T-helper 17 cell (primary cell): Measurements from ENCODE around the gene PMEPA1. TPM values are rescaled to one million over a fixed set of nuclear protein-coding genes. Genes with fewer than 3 reads are reported as not detected.

ENCODE experiments used
- ATAC-seq: fragments of 150-1000 bp; cut with Tn5 transposase; 2 replicates; pipeline ENCODE4 v1.10.0; 2021; ENCODE audit warnings: mild to moderate bottlenecking, moderate library complexity
- DNase-seq, 3 donors: peaks; one replicate each; pipeline versions ENCODE4 v3.0.0 to v3.0.0-alpha.2; 2020 to 2021
- H3K9me3 ChIP-seq: one replicate; pipeline ENCODE4 v1.7.0; 2013; ENCODE audit warnings: low read length, mild to moderate bottlenecking; ENCODE audit not compliant: control insufficient read depth, poor library complexity, severe bottlenecking
- H3K27ac Mint-ChIP-seq: one replicate; pipeline ENCODE4 v1.8.0; 2022; ENCODE audit warnings: mild to moderate bottlenecking, moderate library complexity, mixed read lengths
- H3K27me3 Mint-ChIP-seq: one replicate; pipeline ENCODE4 v1.8.0; 2022; ENCODE audit warnings: mixed read lengths
- H3K36me3 Mint-ChIP-seq: one replicate; pipeline ENCODE4 v1.8.0; 2022; ENCODE audit warnings: low read depth, mixed read lengths
- H3K4me1 Mint-ChIP-seq: one replicate; pipeline ENCODE4 v1.8.0; 2022; ENCODE audit warnings: mild to moderate bottlenecking, mixed read lengths
- H3K4me3 Mint-ChIP-seq: one replicate; pipeline ENCODE4 v1.8.0; 2022; ENCODE audit warnings: mild to moderate bottlenecking, moderate library complexity, mixed read lengths
- total RNA-seq, 4 donors: library from RNA in 2 of 4; stranded (reverse) in 2 of 4; gene quantifications; one replicate each; pipeline ENCODE4 v1.2.3 and lab custom pipeline; 2022 to 2026

Gene PMEPA1
- total RNA-seq, 2 donors from 2014 or later = 4.5 to 5.8 TPM

- DNase-seq (no peak), ATAC-seq (no peak)
- no peaks in the 10 kb centered on the region for H3K9me3 ChIP-seq
- peaks cover 13% of the 10 kb centered on the region for H3K4me1 Mint-ChIP-seq
- no peaks in the 10 kb centered on the region for H3K36me3 Mint-ChIP-seq
- no peak overlapping the region for H3K4me3 Mint-ChIP-seq
- H3K27me3 Mint-ChIP-seq = no peaks in the 10 kb centered on the region
- H3K27ac Mint-ChIP-seq = peak overlapping the region; percentile 47
These were observed 55.9 kb downstream of the PMEPA1 start for GRCh38 chr20:57653910-57654309.

GRCh38 chr20:57653546-57653900, 56.3 kb downstream of the PMEPA1 start:
- ATAC-seq = no peak
- DNase-seq = no peak
- Mint-ChIP-seq H3K27ac (peak overlapping the region; percentile 47), H3K4me1 (peaks cover 13% of the 10 kb centered on the region), H3K27me3 (no peaks in the 10 kb centered on the region), H3K36me3 (no peaks in the 10 kb centered on the region), H3K4me3 (no peak overlapping the region)
- H3K9me3 ChIP-seq = no peaks in the 10 kb centered on the region

- H3K4me3 Mint-ChIP-seq = no peak overlapping the region
- no peaks in the 10 kb centered on the region for H3K36me3 Mint-ChIP-seq
- no peaks in the 10 kb centered on the region for H3K27me3 Mint-ChIP-seq
- no peak for ATAC-seq
- peaks cover 11% of the 10 kb centered on the region for H3K4me1 Mint-ChIP-seq
- peak overlapping the region; percentile 47 for H3K27ac Mint-ChIP-seq
- no peak for DNase-seq
- no peaks in the 10 kb centered on the region for H3K9me3 ChIP-seq
These were observed 56.9 kb downstream of the PMEPA1 start for GRCh38 chr20:57652606-57653545.

GRCh38 chr20:57651881-57652605, 57.8 kb downstream of the PMEPA1 start:
- H3K9me3 ChIP-seq = no peaks in the 10 kb centered on the region
- no peak for ATAC-seq
- no peak overlapping the region for H3K27ac Mint-ChIP-seq
- peaks cover 11% of the 10 kb centered on the region for H3K4me1 Mint-ChIP-seq
- no peaks in the 10 kb centered on the region for H3K27me3 Mint-ChIP-seq
- no peak overlapping the region for H3K4me3 Mint-ChIP-seq
- no peaks in the 10 kb centered on the region for H3K36me3 Mint-ChIP-seq
- DNase-seq = peak in 1 of 3 donors; percentile 4

- Mint-ChIP-seq H3K36me3 (no peaks in the 10 kb centered on the region), H3K27ac (peak overlapping the region; percentile 65)
- no peak for DNase-seq
These were observed 58.9 kb downstream of the PMEPA1 start for GRCh38 chr20:57650756-57651483.

GRCh38 chr20:57650266-57650665, 59.5 kb downstream of the PMEPA1 start:
- no peak overlapping the region for H3K4me3 Mint-ChIP-seq
- no peaks in the 10 kb centered on the region for H3K27me3 Mint-ChIP-seq
- peak overlapping the region; percentile 65 for H3K27ac Mint-ChIP-seq
- peaks cover 12% of the 10 kb centered on the region for H3K4me1 Mint-ChIP-seq
- H3K9me3 ChIP-seq = no peaks in the 10 kb centered on the region
- ATAC-seq (no peak), DNase-seq (no peak)
- H3K36me3 Mint-ChIP-seq = no peaks in the 10 kb centered on the region

More at GRCh38 chr20:57650756-57651483, 58.9 kb downstream of the PMEPA1 start:
- H3K9me3 ChIP-seq = no peaks in the 10 kb centered on the region
- Mint-ChIP-seq H3K4me1 (peaks cover 15% of the 10 kb centered on the region), H3K27me3 (no peaks in the 10 kb centered on the region), H3K4me3 (no peak overlapping the region)
- ATAC-seq = no peak

- Mint-ChIP-seq H3K4me3 (no peak overlapping the region), H3K27me3 (no peaks in the 10 kb centered on the region), H3K4me1 (peaks cover 12% of the 10 kb centered on the region), H3K27ac (no peak overlapping the region), H3K36me3 (no peaks in the 10 kb centered on the region)
- no peak for DNase-seq
- ATAC-seq = no peak
- no peaks in the 10 kb centered on the region for H3K9me3 ChIP-seq
These were observed 60.2 kb downstream of the PMEPA1 start for GRCh38 chr20:57649617-57650015.

GRCh38 chr20:57648878-57649616, 60.8 kb downstream of the PMEPA1 start:
- H3K9me3 ChIP-seq = no peaks in the 10 kb centered on the region
- Mint-ChIP-seq H3K27me3 (no peaks in the 10 kb centered on the region), H3K4me3 (no peak overlapping the region), H3K4me1 (peaks cover 7% of the 10 kb centered on the region), H3K36me3 (no peaks in the 10 kb centered on the region), H3K27ac (peak overlapping the region; percentile 43)
- DNase-seq = no peak
- no peak for ATAC-seq

- no peaks in the 10 kb centered on the region for H3K9me3 ChIP-seq
- no peak for ATAC-seq
- Mint-ChIP-seq H3K4me1 (peaks cover 7% of the 10 kb centered on the region), H3K36me3 (no peaks in the 10 kb centered on the region), H3K4me3 (no peak overlapping the region), H3K27me3 (no peaks in the 10 kb centered on the region), H3K27ac (peak overlapping the region; percentile 43)
- no peak for DNase-seq
These were observed 61.7 kb downstream of the PMEPA1 start for GRCh38 chr20:57647933-57648785.

- ATAC-seq (no peak), DNase-seq (no peak)
- H3K27ac Mint-ChIP-seq = no peak overlapping the region
- H3K4me1 Mint-ChIP-seq = peaks cover 7% of the 10 kb centered on the region
- H3K9me3 ChIP-seq = no peaks in the 10 kb centered on the region
- H3K27me3 Mint-ChIP-seq = no peaks in the 10 kb centered on the region
- no peak overlapping the region for H3K4me3 Mint-ChIP-seq
- no peaks in the 10 kb centered on the region for H3K36me3 Mint-ChIP-seq
These were observed 62.5 kb downstream of the PMEPA1 start for GRCh38 chr20:57647006-57647932.

GRCh38 chr20:57638895-57639236, 70.9 kb downstream of the PMEPA1 start:
- no peak overlapping the region for H3K4me3 Mint-ChIP-seq
- peaks cover 6% of the 10 kb centered on the region for H3K4me1 Mint-ChIP-seq
- DNase-seq (no peak), ATAC-seq (no peak)
- no peaks in the 10 kb centered on the region for H3K27me3 Mint-ChIP-seq
- H3K36me3 Mint-ChIP-seq = peaks cover 2% of the 10 kb centered on the region
- peaks cover 4% of the 10 kb centered on the region for H3K9me3 ChIP-seq
- no peak overlapping the region for H3K27ac Mint-ChIP-seq
